ENCODE data around the gene TBC1D22A.

DNA sequence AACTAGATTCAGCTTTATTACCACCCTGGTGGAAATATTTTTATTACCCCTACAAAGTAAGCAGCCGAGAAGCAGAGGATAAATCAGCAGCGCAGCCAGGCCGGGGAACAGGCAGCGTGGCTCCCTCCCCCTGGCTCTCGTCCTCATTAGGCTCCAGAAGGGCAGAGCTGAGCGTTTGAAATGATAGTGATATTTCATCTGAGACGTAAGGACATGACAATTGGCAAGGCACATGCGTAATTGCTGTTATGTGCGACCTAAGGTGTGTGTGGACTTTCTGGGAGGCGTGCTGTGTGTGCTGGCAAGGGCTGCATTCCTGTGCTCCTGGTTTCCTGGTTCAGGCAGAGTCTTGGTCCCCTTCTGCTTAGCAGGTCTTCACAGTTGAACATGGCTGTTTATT is 247.8 kb downstream of the TBC1D22A start:
- TF ChIP-seq POLR2A (IDR thresholded peaks at IDR 0.05; ENCODE audit: low read length) = no peak
- TF ChIP-seq GATA1 (IDR thresholded peaks at IDR 0.05; ENCODE audit: low read depth, low read length) = no peak
